Bronchial smooth muscle cell (primary cell): ENCODE results near the gene FBXO44. TPM values are rescaled to one million over a fixed set of nuclear protein-coding genes. Genes with fewer than 3 reads are reported as not detected.

ENCODE experiments used
- total RNA-seq: library from RNA; depleted of rRNA; stranded (reverse); fragments of >200 nt; gene quantifications from 2 replicates; pipeline ENCODE4 v1.2.1, GENCODE V29; 2014

Gene FBXO44, protein sequence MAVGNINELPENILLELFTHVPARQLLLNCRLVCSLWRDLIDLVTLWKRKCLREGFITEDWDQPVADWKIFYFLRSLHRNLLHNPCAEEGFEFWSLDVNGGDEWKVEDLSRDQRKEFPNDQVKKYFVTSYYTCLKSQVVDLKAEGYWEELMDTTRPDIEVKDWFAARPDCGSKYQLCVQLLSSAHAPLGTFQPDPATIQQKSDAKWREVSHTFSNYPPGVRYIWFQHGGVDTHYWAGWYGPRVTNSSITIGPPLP
- total RNA-seq, result 12.1 and 17.2 TPM in 2 replicates

DNA sequence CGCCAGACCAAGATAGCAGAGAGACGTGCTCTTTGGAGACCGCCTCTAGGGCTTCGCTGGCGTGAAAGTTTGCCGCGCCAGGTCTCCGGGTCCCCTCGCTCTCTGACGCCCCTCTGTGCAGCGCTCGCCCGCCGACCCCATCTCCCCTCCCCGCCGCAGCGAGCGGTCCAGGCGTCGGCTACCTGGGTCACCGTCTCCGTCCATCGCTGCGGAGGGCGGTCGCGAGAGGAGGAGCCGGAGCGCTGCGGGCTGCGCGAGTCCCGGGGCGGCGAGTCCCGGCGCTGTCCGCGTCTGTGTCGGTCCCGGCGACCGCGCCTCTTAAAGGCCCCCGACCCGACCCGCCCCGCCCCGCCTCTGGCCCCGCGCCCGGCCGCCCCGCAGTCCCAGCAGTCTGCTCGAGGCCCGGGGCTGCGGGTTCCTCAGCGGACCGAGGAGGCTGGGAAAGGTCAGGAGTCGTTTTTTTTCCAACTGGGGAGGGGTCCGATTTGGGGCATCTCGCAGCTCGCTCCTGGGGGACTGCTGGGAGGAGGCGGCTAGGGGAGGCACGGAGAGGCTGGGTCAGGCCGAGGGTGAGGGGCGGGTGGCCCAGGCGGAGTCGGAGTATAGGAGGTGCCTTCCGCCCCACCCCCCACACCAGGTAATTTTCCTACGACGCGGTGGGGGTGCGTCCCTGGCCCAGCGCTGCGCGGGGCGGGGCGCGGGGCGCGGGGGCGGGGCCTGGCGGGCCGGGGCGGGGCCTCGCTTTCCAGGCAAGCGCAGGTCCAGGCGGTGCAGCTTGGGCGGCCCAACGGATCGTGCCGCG lies at the start of gene FBXO44, which contains the start of gene FBXO2:
Gene FBXO44, plus strand, starts transcription at position 741 of the 802 bp plus-strand sequence. CDS start 959 bp downstream, outside the sequence.
Gene FBXO2, minus strand, starts transcription at position 293 of the 802 bp plus-strand sequence. Its CDS starts 89 bp downstream, at position 204.

GRCh38 chr1:11681071-11681771 lies 26.5 kb downstream of the FBXO44 start, which contains the start of gene MAD2L2:
MAD2L2 (minus strand) TSS chr1:11681148; CDS start chr1:11680601, 547 bp downstream.

DNA sequence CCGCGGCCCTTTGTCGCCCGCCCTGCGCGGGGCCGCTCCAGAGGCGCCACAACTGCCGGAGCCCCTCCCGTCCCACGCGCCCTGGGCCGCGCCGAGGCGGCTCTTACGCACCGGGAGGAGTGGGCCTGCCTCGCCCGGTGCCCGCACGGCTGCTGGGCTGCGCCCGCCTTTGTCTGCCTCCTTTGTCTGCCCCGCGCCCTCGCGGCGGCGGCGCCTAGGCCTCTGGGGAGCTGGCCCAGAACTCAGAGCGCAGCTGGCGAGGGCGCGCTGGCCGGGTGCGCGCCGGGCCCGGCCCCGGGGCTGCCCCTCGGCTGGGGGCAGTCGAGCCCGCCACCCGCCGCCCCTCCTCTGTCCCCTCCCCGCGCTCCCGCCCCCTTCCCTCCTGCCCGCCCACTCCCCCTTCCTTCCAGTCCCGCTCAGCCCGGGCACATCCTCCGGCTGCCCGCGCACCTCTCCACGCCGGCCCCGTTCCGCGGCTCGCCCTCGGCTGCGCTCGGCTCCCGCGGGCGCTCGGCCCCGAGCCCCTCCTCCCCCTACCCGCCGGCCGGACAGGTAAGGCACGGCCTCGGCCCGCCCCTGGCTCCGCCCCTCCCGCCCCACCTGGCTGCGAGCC lies 36.7 kb downstream of the FBXO44 start, which contains the start of gene DRAXIN:
Gene DRAXIN, plus strand, starts transcription at position 409 of the 613 bp plus-strand sequence. CDS start 14,549 bp downstream, outside the sequence.

Other genes starting within 250 kb of the FBXO44 start
- gene DISP3, start 175.7 kb upstream of the FBXO44 start, total RNA-seq, result not detected in 2 replicates
- 5.2 and 7.3 TPM in 2 replicates for gene FBXO2, start 448 bp upstream of the FBXO44 start, total RNA-seq
- gene FBXO6, start 9.3 kb downstream of the FBXO44 start, total RNA-seq, result 5.5 and 7.0 TPM in 2 replicates
- gene MAD2L2, start 26.3 kb downstream of the FBXO44 start, total RNA-seq, result 29.0 and 33.6 TPM in 2 replicates
- 0.16 and 0.26 TPM in 2 replicates for gene DRAXIN, start 36.8 kb downstream of the FBXO44 start, total RNA-seq
- gene AGTRAP, start 81.3 kb downstream of the FBXO44 start, total RNA-seq, result 33.1 and 39.2 TPM in 2 replicates
- 0.63 and 1.3 TPM in 2 replicates for gene C1orf167, start 107.3 kb downstream of the FBXO44 start, total RNA-seq
- gene MTHFR, start 151.1 kb downstream of the FBXO44 start, total RNA-seq, result 49.2 and 75.0 TPM in 2 replicates
- gene CLCN6, start 151.3 kb downstream of the FBXO44 start, total RNA-seq, result 10.0 and 11.0 TPM in 2 replicates
- not detected in 2 replicates for gene NPPA, start 192.9 kb downstream of the FBXO44 start, total RNA-seq
- gene NPPB, start 204.1 kb downstream of the FBXO44 start, total RNA-seq, result not detected in 2 replicates